Measurements from ENCODE around the gene USP3. TPM values are rescaled to one million over a fixed set of nuclear protein-coding genes. Genes with fewer than 3 reads are reported as not detected.

USP3 gene
- total and polyA plus RNA-seq, 2 of the 4 experiments (the other 2 are of a cell fraction): 17.3 to 52.3 TPM

GRCh38 chr15:63597821-63598220 is 93.4 kb downstream of the USP3 start:
- peak overlapping the region; percentile 58 for H2AK5ac ChIP-seq (ENCODE audit: low read depth, low read length)
- in situ Hi-C loops (cut with MboI; ENCODE audit: low sequenced_read_pairs) (no loop called here), dilution Hi-C loops (cut with HindIII; ENCODE audit: low sequenced_read_pairs, unreplicated experiment) (no loop called here), intact Hi-C loops (cut with micrococcal nuclease) (loop anchor here (1.0 kb wide), 2 partner anchors 45 to 93 kb away; no protein-coding TSS in a partner anchor)
- H3K14ac ChIP-seq (replicated peaks; ENCODE audit: low read depth, low read length): peak overlapping the region; percentile 72; the same call in 1 of the 2 replicates
- no peak for TF ChIP-seq MXI1 (IDR thresholded peaks at IDR 0.05; ENCODE audit: borderline replicate concordance, low read depth, low read length)
- no peak for TF ChIP-seq FOS (IDR thresholded peaks at IDR 0.05; ENCODE audit: low read depth, low read length)
- TF ChIP-seq POLR2A (IDR thresholded peaks at IDR 0.05; ENCODE audit: low read depth, low read length): no peak
- TF ChIP-seq MAFK (IDR thresholded peaks at IDR 0.05; ENCODE audit: low read depth, low read length): no peak
- no peak for TF ChIP-seq USF2 (IDR thresholded peaks at IDR 0.05; ENCODE audit: low read depth, low read length)
- no peak for TF ChIP-seq BHLHE40 (IDR thresholded peaks at IDR 0.05; ENCODE audit: low read depth, low read length)
- no peak for TF ChIP-seq NFE2L2 (IDR thresholded peaks at IDR 0.05; ENCODE audit: low read depth, low read length)
- TF ChIP-seq RCOR1 (IDR thresholded peaks at IDR 0.05; ENCODE audit: insufficient replicate concordance, low read length): no peak
- no peak for TF ChIP-seq CTCF (conservative IDR thresholded peaks at IDR 0.05; ENCODE audit: low read depth, low read length)
- TF ChIP-seq MAZ (IDR thresholded peaks at IDR 0.05; ENCODE audit: borderline replicate concordance, low read depth, low read length): no peak
- TF ChIP-seq RFX5 (IDR thresholded peaks at IDR 0.05; ENCODE audit: low read depth, low read length): no peak
- TF ChIP-seq CEBPB (IDR thresholded peaks at IDR 0.05; ENCODE audit: low read depth, low read length): no peak
- TF ChIP-seq CHD1 (IDR thresholded peaks at IDR 0.05; ENCODE audit: low read depth, low read length): no peak
- TF ChIP-seq SMC3 (IDR thresholded peaks at IDR 0.05; ENCODE audit: low read depth, low read length): no peak
- no peak for TF ChIP-seq ELK1 (IDR thresholded peaks at IDR 0.05; ENCODE audit: borderline replicate concordance, low read depth, low read length)
- no peak for TF ChIP-seq RAD21 (IDR thresholded peaks at IDR 0.05; ENCODE audit: low read length)
- H4K20me1 ChIP-seq (ENCODE audit: insufficient read depth, low read length): no peaks in the 10 kb centered on the region
- peak overlapping the region; percentile 10 for H4K5ac ChIP-seq (ENCODE audit: low read depth, low read length)
- H2AFZ ChIP-seq (replicated peaks; ENCODE audit: low read length, poor library complexity): peak overlapping the region; percentile 48
- no peaks in the 10 kb centered on the region for H3K9me3 ChIP-seq (ENCODE audit: control insufficient read depth, insufficient read depth, low read length)
- H3K4me1 ChIP-seq (ENCODE audit: control insufficient read depth, insufficient read depth, low read length): peaks cover 24% of the 10 kb centered on the region
- CTCF ChIA-PET: no interaction called here
- ATAC-seq (ENCODE audit: low read depth) (no peak), DNase-seq (no peak)
- no peaks in the 10 kb centered on the region for H3K27me3 ChIP-seq (ENCODE audit: control insufficient read depth, insufficient read depth, low read length)
- H3K9ac ChIP-seq (ENCODE audit: low read depth, low read length): no peak overlapping the region
- peak overlapping the region; percentile 58 to 59; a peak in 2 of 4 replicates for H4K8ac ChIP-seq (ENCODE audit: low read depth in 2 of 2, low read length in 2 of 2)
- H3K18ac ChIP-seq (ENCODE audit: low read depth, low read length): peak overlapping the region; percentile 42; the same call in 1 of the 2 replicates
- H3K23ac ChIP-seq (ENCODE audit: low read depth, low read length): no peak overlapping the region
- no peak overlapping the region for H3K56ac ChIP-seq (ENCODE audit: extremely low read depth, insufficient read depth, low read length)
- H4K91ac ChIP-seq (ENCODE audit: insufficient read depth, low read depth, low read length): peak overlapping the region; percentile 78
- no peak overlapping the region; the same call in 2 of the 3 replicates for H2BK15ac ChIP-seq (ENCODE audit: low read depth, low read length)
- peak overlapping the region; percentile 62; the same call in 1 of the 2 replicates for H3K27ac ChIP-seq (ENCODE audit: insufficient read depth, low read length)
- 80% methylated on average over 1 of the region's 6 CpGs; no CpG with 5 or more reads in 1 of the 2 experiments for WGBS, 2 experiments (ENCODE audit: extremely low coverage in 2 of 2, insufficient read length in 1 of 2)
- H3K4me3 ChIP-seq (ENCODE audit: insufficient read depth, low read depth, low read length): no peak overlapping the region
- H2BK20ac ChIP-seq (ENCODE audit: low read depth, low read length): 0 out of 2 replicates have a peak overlapping the region, but pooled peaks have one; percentile 5
- H2AK9ac ChIP-seq (replicated peaks; ENCODE audit: low read depth, low read length, poor library complexity): peak overlapping the region; percentile 66
- peaks cover 3% of the 10 kb centered on the region; the same call in 1 of the 2 replicates for H3K36me3 ChIP-seq (ENCODE audit: control insufficient read depth, insufficient read depth, low read length)
- no peak overlapping the region for H3K4me2 ChIP-seq (ENCODE audit: low read depth, low read length)
- no TSS peak for BruUV-seq (replicated peaks)
- H2BK5ac ChIP-seq (ENCODE audit: low read depth, low read length, poor library complexity, severe bottlenecking): no peak overlapping the region
- H2BK120ac ChIP-seq (ENCODE audit: low read depth, low read length): 0 out of 2 replicates have a peak overlapping the region, but pooled peaks have one; percentile 83
- peaks cover 22% of the 10 kb centered on the region for H3K9me1 ChIP-seq (ENCODE audit: insufficient read depth, low read length)
- peak overlapping the region; percentile 87 for H3K4ac ChIP-seq (ENCODE audit: low read depth, low read length)
- POLR2A ChIA-PET (ENCODE audit: unreplicated experiment): interaction anchor here (0.6 kb wide), 1 partner anchor 1137 kb away, joined by 8 read pairs; no protein-coding TSS in a partner anchor
- peaks cover 0 to 7% of the 10 kb centered on the region in 2 experiments; a peak in 2 of 4 replicates for H3K79me1 ChIP-seq (ENCODE audit: low read depth in 1 of 2, low read length in 2 of 2)
